ENCODE measurements around the gene GPR85.

GPR85 gene

GRCh38 chr7:113083132-113083815 lies 3.4 kb downstream of the GPR85 start:
- no peaks in the 10 kb centered on the region for H3K4me1 ChIP-seq (ENCODE audit: control insufficient read depth in 1 of 2, insufficient read depth in 1 of 2, low read depth in 1 of 2, low read length in 1 of 2)
- no peak overlapping the region for H3K4me3 ChIP-seq (ENCODE audit: low read depth in 1 of 2, low read length in 1 of 2)
- no peaks in the 10 kb centered on the region for H3K9me3 ChIP-seq
- no peak for TF ChIP-seq CTCF (IDR thresholded peaks at IDR 0.05)
- H3K27me3 ChIP-seq, result peaks cover 52% of the 10 kb centered on the region
- no peaks in the 10 kb centered on the region for H3K36me3 ChIP-seq
- H3K27ac ChIP-seq, result no peak overlapping the region

- no peak for TF ChIP-seq CTCF (IDR thresholded peaks at IDR 0.05)
- Histone ChIP-seq H3K4me1 (ENCODE audit: control insufficient read depth in 1 of 2, insufficient read depth in 1 of 2, low read depth in 1 of 2, low read length in 1 of 2) (no peaks in the 10 kb centered on the region), H3K27me3 (peaks cover 2% of the 10 kb centered on the region), H3K36me3 (no peaks in the 10 kb centered on the region), H3K9me3 (no peaks in the 10 kb centered on the region), H3K4me3 (ENCODE audit: low read depth in 1 of 2, low read length in 1 of 2) (no peak overlapping the region), H3K27ac (no peak overlapping the region)
These were observed 8.3 kb downstream of the GPR85 start for GRCh38 chr7:113078331-113078730.

GRCh38 chr7:113076703-113077102 lies 9.9 kb downstream of the GPR85 start:
- H3K36me3 ChIP-seq, result no peaks in the 10 kb centered on the region
- no peak for TF ChIP-seq CTCF (IDR thresholded peaks at IDR 0.05)
- no peaks in the 10 kb centered on the region for H3K27me3 ChIP-seq
- H3K4me1 ChIP-seq (ENCODE audit: control insufficient read depth in 1 of 2, insufficient read depth in 1 of 2, low read depth in 1 of 2, low read length in 1 of 2), result no peaks in the 10 kb centered on the region
- no peaks in the 10 kb centered on the region for H3K9me3 ChIP-seq
- H3K4me3 ChIP-seq (ENCODE audit: low read depth in 1 of 2, low read length in 1 of 2), result no peak overlapping the region
- H3K27ac ChIP-seq, result no peak overlapping the region

DNA sequence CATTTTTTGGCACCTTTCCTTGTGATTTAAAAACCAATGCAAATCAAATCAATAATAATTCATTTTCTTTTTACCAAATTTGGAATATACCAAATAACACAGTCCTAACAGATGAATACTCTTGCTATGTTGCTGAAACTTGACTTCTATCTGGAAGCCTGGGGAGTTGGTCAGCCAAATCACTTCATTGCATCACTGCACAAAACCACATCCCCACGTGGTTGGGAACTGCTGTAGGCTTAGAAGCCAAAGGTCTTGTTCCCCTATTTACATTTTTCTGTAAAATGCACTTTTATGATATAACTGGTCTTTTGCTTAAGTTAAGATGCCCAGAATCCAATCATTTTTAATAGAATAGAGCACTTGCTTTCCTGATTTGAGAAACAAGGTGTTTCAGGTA lies 15.2 kb downstream of the GPR85 start:
- Histone ChIP-seq H3K9me3 (no peaks in the 10 kb centered on the region), H3K36me3 (no peaks in the 10 kb centered on the region), H3K4me3 (ENCODE audit: low read depth in 1 of 2, low read length in 1 of 2) (no peak overlapping the region), H3K4me1 (ENCODE audit: control insufficient read depth in 1 of 2, insufficient read depth in 1 of 2, low read depth in 1 of 2, low read length in 1 of 2) (no peaks in the 10 kb centered on the region), H3K27ac (no peak overlapping the region), H3K27me3 (no peaks in the 10 kb centered on the region)
- TF ChIP-seq CTCF (IDR thresholded peaks at IDR 0.05), result no peak

- no peak overlapping the region for H3K4me3 ChIP-seq (ENCODE audit: low read depth in 1 of 2, low read length in 1 of 2)
- no peaks in the 10 kb centered on the region for H3K4me1 ChIP-seq (ENCODE audit: control insufficient read depth in 1 of 2, insufficient read depth in 1 of 2, low read depth in 1 of 2, low read length in 1 of 2)
- H3K27ac ChIP-seq, result no peak overlapping the region
- H3K36me3 ChIP-seq, result no peaks in the 10 kb centered on the region
- no peaks in the 10 kb centered on the region for H3K9me3 ChIP-seq
- TF ChIP-seq CTCF (IDR thresholded peaks at IDR 0.05), result no peak
- no peaks in the 10 kb centered on the region for H3K27me3 ChIP-seq
These were observed 24.1 kb downstream of the GPR85 start for GRCh38 chr7:113062499-113062898.
